A549 treated with Hydrocortisone at 1 μM for 4 hours (cell line): ENCODE results near the gene TRIM21. TPM values are rescaled to one million over a fixed set of nuclear protein-coding genes. Genes with fewer than 3 reads are reported as not detected.

Source experiments
- total RNA-seq: library from RNA; stranded (reverse); fragments of 200-300 nt; extraction: Qiagen RNA extraction; gene quantifications from 5 replicates; pipeline ENCODE4 v1.2.3, GENCODE V29; 2022

Gene TRIM21
- total RNA-seq = 21.1 to 22.7 TPM (median 22.6 TPM) in 5 replicates

GRCh38 chr11:4393209-4393857, at the start of gene TRIM21:
TRIM21 (minus strand) TSS chr11:4393702; CDS start chr11:4390409, 3,293 bp downstream.

GRCh38 chr11:4368286-4368685, 25.2 kb downstream of the TRIM21 start, which contains the start of gene OR52B4:
OR52B4 (minus strand) TSS chr11:4368386; CDS start chr11:4368295, 91 bp downstream.

Other genes starting within 250 kb of the TRIM21 start
- gene OR52B4, start 25.3 kb downstream of the TRIM21 start, total RNA-seq = not detected in 5 replicates
- gene OR52K2, start 55.6 kb upstream of the TRIM21 start, total RNA-seq = not detected in 5 replicates
- not detected in 5 replicates for gene OR52K1, start 88.9 kb upstream of the TRIM21 start, total RNA-seq
- gene OR52M1, start 151.5 kb upstream of the TRIM21 start, total RNA-seq = not detected in 5 replicates
- not detected in 5 replicates for gene OR52I2, start 188.0 kb upstream of the TRIM21 start, total RNA-seq
- gene OR52I1, start 200.3 kb upstream of the TRIM21 start, total RNA-seq = not detected in 5 replicates
- gene TRIM68, start 214.5 kb upstream of the TRIM21 start, total RNA-seq = 7.1 to 13.2 TPM (median 9.3 TPM) in 5 replicates
- not detected in 5 replicates for gene OR51D1, start 243.8 kb upstream of the TRIM21 start, total RNA-seq